B cell (primary cell): ENCODE data around the gene KIF22. TPM values are rescaled to one million over a fixed set of nuclear protein-coding genes. Genes with fewer than 3 reads are reported as not detected.
"Not testable (repeated sequence)": the region's sequence is repeated elsewhere in the genome, so short reads cannot be mapped to it uniquely, and the experiment has no call there.

ENCODE experiments used
- ATAC-seq: fragments of 200-7000 bp; cut with Tn5 transposase; one replicate; pipeline ENCODE4 v1.10.0; 2021; ENCODE audit warnings: low read depth, mild to moderate bottlenecking, moderate number of reproducible peaks, moderate library complexity
- CTCF ChIA-PET: fragments of 350-600 bp; sonication (Branson Sonifier 250); formaldehyde crosslinking; loops from one replicate; lab custom pipeline; 2021; ENCODE audit warnings: antibody characterized with exemption, inconsistent platforms; lab: Charles Lee
- POLR2A ChIA-PET: fragments of 350-600 bp; sonication (Branson Sonifier 250); formaldehyde crosslinking; loops from one replicate; lab custom pipeline; 2021; ENCODE audit warnings: antibody characterized with exemption; lab: Charles Lee
- DNase-seq: peaks from one replicate; pipeline ENCODE4 v3.0.0; 2013
- H2AFZ ChIP-seq: 2 replicates; pipeline ENCODE4 v1.6.1; 2012; ENCODE audit warnings: mild to moderate bottlenecking, low read depth, low read length; ENCODE audit not compliant: insufficient read depth, poor library complexity, severe bottlenecking
- H3K27ac ChIP-seq, 2 donors: 1 replicate in 1 of 2; 2 replicates in 1 of 2; pipeline ENCODE4 v1.5.1; 2012 to 2013; ENCODE audit warnings: low read length in 2 of 2, mild to moderate bottlenecking in 2 of 2, moderate library complexity in 1 of 2
- H3K27me3 ChIP-seq, 4 experiments: fragments of 200-600 bp in 1 of 4; sonication (generic) in 1 of 4; replicated peaks in 1 of 4; 1 replicate in 2 of 4; 2 replicates in 2 of 4; pipeline versions ENCODE4 v1.6.1 to v1.7.0; 2013 to 2016; ENCODE audit warnings: low read length in 3 of 4, mild to moderate bottlenecking in 2 of 4, mixed read lengths in 1 of 4, moderate library complexity in 1 of 4; ENCODE audit not compliant: insufficient read depth in 4 of 4, control insufficient read depth in 3 of 4; ENCODE audit errors: control extremely low read depth in 1 of 4
- H3K36me3 ChIP-seq, 2 experiments: replicated peaks in 1 of 2; 1 replicate in 1 of 2; 2 replicates in 1 of 2; pipeline versions ENCODE4 v1.6.1 to v1.7.1; 2013; ENCODE audit warnings: low read length in 1 of 2; ENCODE audit not compliant: insufficient read depth in 2 of 2, control insufficient read depth in 1 of 2; ENCODE audit errors: control extremely low read depth in 1 of 2, extremely low read depth in 1 of 2
- H3K4me1 ChIP-seq, 2 donors: fragments of 200-600 bp in 1 of 2; sonication (generic) in 1 of 2; 1 replicate in 1 of 2; 2 replicates in 1 of 2; pipeline versions ENCODE4 v1.5.1 to v1.6.1; 2013 to 2017; ENCODE audit warnings: low read length in 2 of 2; ENCODE audit not compliant: control insufficient read depth in 2 of 2, insufficient read depth in 2 of 2
- H3K4me2 ChIP-seq: replicated peaks from 2 replicates; pipeline ENCODE3; 2012; ENCODE audit warnings: mild to moderate bottlenecking, low read depth, low read length; ENCODE audit not compliant: poor library complexity, severe bottlenecking
- H3K4me3 ChIP-seq, 5 experiments: fragments of 200-600 bp in 1 of 5; sonication (generic) in 1 of 5; 1 replicate in 3 of 5; 2 replicates in 2 of 5; pipeline versions ENCODE4 v1.5.1 to v1.7.0; 2011 to 2016; ENCODE audit warnings: low read length in 4 of 5, mild to moderate bottlenecking in 4 of 5, low read depth in 2 of 5, control low read depth in 1 of 5, moderate library complexity in 1 of 5; ENCODE audit not compliant: insufficient read depth in 1 of 5; ENCODE audit errors: control extremely low read depth in 1 of 5, extremely low read depth in 1 of 5
- H3K79me2 ChIP-seq: fragments of 200-600 bp; sonication (generic); one replicate; pipeline ENCODE4 v1.6.0; 2016; ENCODE audit warnings: low read length; ENCODE audit not compliant: control insufficient read depth, insufficient read depth
- H3K9ac ChIP-seq: fragments of 200-600 bp; sonication (generic); 2 replicates; pipeline ENCODE4 v1.6.1; 2017; ENCODE audit warnings: mild to moderate bottlenecking, low read length, moderate library complexity
- H3K9me3 ChIP-seq, 3 donors: one replicate each; pipeline versions ENCODE4 v1.6.1 to v1.7.1; 2013; ENCODE audit warnings: low read length in 2 of 3; ENCODE audit not compliant: control insufficient read depth in 2 of 3, insufficient read depth in 1 of 3; ENCODE audit errors: control extremely low read depth in 1 of 3
- H4K20me1 ChIP-seq: 2 replicates; pipeline ENCODE4 v1.6.0; 2012; ENCODE audit warnings: mild to moderate bottlenecking, low read length; ENCODE audit not compliant: insufficient read depth, control insufficient read depth, poor library complexity, severe bottlenecking
- H3K27ac Mint-ChIP-seq: one replicate; pipeline ENCODE4 v1.8.0; 2021; ENCODE audit warnings: mixed read lengths
- H3K27me3 Mint-ChIP-seq: one replicate; pipeline ENCODE4 v1.8.0; 2021; ENCODE audit warnings: mixed read lengths
- H3K4me1 Mint-ChIP-seq: one replicate; pipeline ENCODE4 v1.8.0; 2021; ENCODE audit warnings: mixed read lengths
- H3K4me3 Mint-ChIP-seq: one replicate; pipeline ENCODE4 v1.8.0; 2021; ENCODE audit warnings: mixed read lengths
- H3K9me3 Mint-ChIP-seq: one replicate; pipeline ENCODE4 v1.8.0; 2022; ENCODE audit warnings: mixed read lengths; ENCODE audit not compliant: insufficient read depth
- EZH2 ChIP-seq: IDR thresholded peaks from 2 replicates; pipeline ENCODE4 v1.6.1; 2012; ENCODE audit warnings: borderline replicate concordance, low read depth, mild to moderate bottlenecking, moderate library complexity, low read length; ENCODE audit not compliant: insufficient read depth, poor library complexity, severe bottlenecking
- WGBS: methylation state at CpG from one replicate; pipeline ENCODE4 v1.1.5; 2013; ENCODE audit warnings: missing lambda C conversion rate; ENCODE audit not compliant: insufficient coverage; 5-methylcytosine and 5-hydroxymethylcytosine counted together
- intact Hi-C: fragments of 100-400 bp; cut with micrococcal nuclease; formaldehyde crosslinking; loops from one replicate; pipeline ENCODE4 v1.10.0; 2022
- polyA plus RNA-seq: library from polyadenylated mRNA; depleted of rRNA; stranded (reverse); fragments of >200 nt; gene quantifications from 2 replicates; pipeline ENCODE4 v1.2.3, GENCODE V29; 2012
- total RNA-seq, 2 donors: library from RNA; stranded (reverse); fragments of 120-200 nt in 1 of 2; gene quantifications; 1 replicate in 1 of 2; 2 replicates in 1 of 2; pipeline versions ENCODE4 v1.2.3 to v1.2.4, GENCODE V29; 2013 to 2022
- TF ChIP-seq, protein P1 (sequence below): fragments of 200-600 bp; IDR thresholded peaks from one replicate; pipeline ENCODE4 v1.8.0; 2022; ENCODE audit warnings: antibody characterized with exemption, mild to moderate bottlenecking

The KIF22 gene
- total and polyA plus RNA-seq, 2 donors (not counting 1 experiment from before 2014, with no cell fraction given) = 53.9 to 57.2 TPM

DNA sequence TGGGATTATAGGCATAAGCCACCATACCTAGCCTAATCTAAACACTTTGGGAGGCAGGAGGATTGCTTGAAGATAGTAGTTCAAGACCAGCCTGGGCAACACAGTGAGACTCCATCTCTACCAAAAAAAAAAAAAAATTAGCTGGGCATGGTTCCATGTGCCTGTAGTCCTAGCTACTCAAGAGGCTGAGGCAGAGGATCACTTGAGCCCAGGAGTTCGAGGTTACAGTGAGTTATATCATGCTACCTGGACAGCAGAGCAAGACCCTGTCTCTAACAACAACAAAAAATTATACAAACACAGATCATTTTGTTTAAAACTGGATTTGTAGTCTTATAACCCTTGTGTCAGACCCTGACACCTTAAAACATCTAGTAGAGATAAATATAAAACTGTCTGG, 37.0 kb upstream of the KIF22 start:
- H2AFZ ChIP-seq = no peak overlapping the region
- TF ChIP-seq, protein P1, sequence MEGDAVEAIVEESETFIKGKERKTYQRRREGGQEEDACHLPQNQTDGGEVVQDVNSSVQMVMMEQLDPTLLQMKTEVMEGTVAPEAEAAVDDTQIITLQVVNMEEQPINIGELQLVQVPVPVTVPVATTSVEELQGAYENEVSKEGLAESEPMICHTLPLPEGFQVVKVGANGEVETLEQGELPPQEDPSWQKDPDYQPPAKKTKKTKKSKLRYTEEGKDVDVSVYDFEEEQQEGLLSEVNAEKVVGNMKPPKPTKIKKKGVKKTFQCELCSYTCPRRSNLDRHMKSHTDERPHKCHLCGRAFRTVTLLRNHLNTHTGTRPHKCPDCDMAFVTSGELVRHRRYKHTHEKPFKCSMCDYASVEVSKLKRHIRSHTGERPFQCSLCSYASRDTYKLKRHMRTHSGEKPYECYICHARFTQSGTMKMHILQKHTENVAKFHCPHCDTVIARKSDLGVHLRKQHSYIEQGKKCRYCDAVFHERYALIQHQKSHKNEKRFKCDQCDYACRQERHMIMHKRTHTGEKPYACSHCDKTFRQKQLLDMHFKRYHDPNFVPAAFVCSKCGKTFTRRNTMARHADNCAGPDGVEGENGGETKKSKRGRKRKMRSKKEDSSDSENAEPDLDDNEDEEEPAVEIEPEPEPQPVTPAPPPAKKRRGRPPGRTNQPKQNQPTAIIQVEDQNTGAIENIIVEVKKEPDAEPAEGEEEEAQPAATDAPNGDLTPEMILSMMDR = no peak
- no peak for TF ChIP-seq EZH2
- POLR2A ChIA-PET = interaction anchor here (0.7 to 1.5 kb wide), 2 partner anchors 7 to 36 kb away, joined by 3 to 5 read pairs; partner anchors contain the start of gene C16orf54
- Mint-ChIP-seq H3K27ac (peak overlapping the region; percentile 15), H3K4me1 (peaks cover 22% of the 10 kb centered on the region), H3K27me3 (no peaks in the 10 kb centered on the region), H3K4me3 (no peak overlapping the region), H3K9me3 (no peaks in the 10 kb centered on the region)
- ATAC-seq (no peak), DNase-seq (no peak)
- no peak overlapping the region for H3K27ac ChIP-seq
- no peak overlapping the region for H3K4me3 ChIP-seq
- intact Hi-C loops = no loop called here
- no peaks in the 10 kb centered on the region for H3K27me3 ChIP-seq
- H4K20me1 ChIP-seq = no peaks in the 10 kb centered on the region
- H3K79me2 ChIP-seq = no peaks in the 10 kb centered on the region
- H3K9ac ChIP-seq = no peak overlapping the region
- CTCF ChIA-PET = interaction anchor here (0.7 to 1.4 kb wide), 4 partner anchors 10 to 49 kb away, joined by 3 to 4 read pairs (median 3); no protein-coding TSS in a partner anchor
- H3K4me1 ChIP-seq = peaks cover 10 to 27% of the 10 kb centered on the region in 2 donors
- H3K9me3 ChIP-seq = peaks cover 0 to 6% (median 1%) of the 10 kb centered on the region in 3 donors
- H3K36me3 ChIP-seq = peaks cover 0 to 8% of the 10 kb centered on the region in 2 experiments
- H3K4me2 ChIP-seq = no peak overlapping the region
- WGBS = 100% methylated on average over 1 of the region's 1 CpG

DNA sequence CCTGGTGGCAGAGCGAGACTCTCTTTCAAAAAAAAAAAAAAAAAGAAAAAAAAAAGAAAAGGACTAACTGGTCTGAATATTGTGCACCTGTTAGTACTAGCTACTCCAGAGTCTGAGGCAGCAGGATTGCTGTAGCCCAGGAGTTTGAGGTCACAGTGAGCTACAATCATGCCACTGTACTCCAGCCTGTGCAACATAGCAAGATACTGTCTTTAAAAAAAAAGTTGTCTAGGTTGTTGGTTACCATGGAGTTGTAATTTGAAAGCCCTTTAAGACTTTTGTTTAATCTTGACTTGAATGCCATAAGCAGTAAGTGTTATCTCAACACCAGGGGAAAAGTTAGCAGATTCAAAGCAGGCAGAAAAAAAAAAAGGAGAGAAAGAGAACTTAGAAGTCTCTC, 33.9 kb upstream of the KIF22 start:
- WGBS = no CpG with 5 or more reads among the region's 1 CpG
- CTCF ChIA-PET = interaction anchor here (1.2 to 1.3 kb wide), 2 partner anchors 27 to 33 kb away, joined by 4 read pairs; no protein-coding TSS in a partner anchor
- Histone ChIP-seq H3K27ac (no peak overlapping the region), H4K20me1 (no peaks in the 10 kb centered on the region), H3K4me2 (no peak overlapping the region), H3K79me2 (no peaks in the 10 kb centered on the region), H3K9me3 (peaks cover 0 to 1% (median 0%) of the 10 kb centered on the region in 3 donors), H3K9ac (no peak overlapping the region), H3K36me3 (no peaks in the 10 kb centered on the region), H2AFZ (no peak overlapping the region), H3K4me1 (peaks cover 10 to 27% of the 10 kb centered on the region in 2 donors), H3K27me3 (no peaks in the 10 kb centered on the region), H3K4me3 (no peak overlapping the region)
- no peak overlapping the region for H3K27ac Mint-ChIP-seq
- DNase-seq (no peak), ATAC-seq (no peak)
- POLR2A ChIA-PET = interaction anchor here (0.7 to 3.1 kb wide), 2 partner anchors 15 to 34 kb away, joined by 5 to 10 read pairs; partner anchors contain the start of gene KIF22
- H3K27me3 Mint-ChIP-seq = no peaks in the 10 kb centered on the region
- intact Hi-C loops = no loop called here
- H3K4me1 Mint-ChIP-seq = peaks cover 16% of the 10 kb centered on the region
- no peaks in the 10 kb centered on the region for H3K9me3 Mint-ChIP-seq
- no peak overlapping the region for H3K4me3 Mint-ChIP-seq
- TF ChIP-seq, protein P1 = no peak
- TF ChIP-seq EZH2 = no peak

DNA sequence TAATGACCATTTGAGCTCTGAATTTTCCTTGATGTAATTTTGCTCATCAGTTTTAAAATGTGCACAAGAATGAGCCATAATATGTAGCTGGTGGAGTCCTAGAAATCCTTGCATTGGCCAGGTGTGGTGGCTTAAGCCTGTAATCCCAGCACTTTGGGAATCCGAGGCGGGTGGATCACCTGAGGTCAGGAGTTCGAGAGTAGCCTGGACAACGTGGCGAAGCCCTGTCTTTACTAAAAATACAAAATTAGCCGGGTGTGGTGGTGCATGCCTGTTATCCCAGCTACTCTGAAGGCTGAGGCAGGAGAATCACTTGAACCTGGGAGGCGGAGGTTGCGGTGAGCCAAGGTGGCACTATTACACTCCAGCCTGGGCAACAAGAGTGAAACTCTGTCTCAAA, 33.5 kb upstream of the KIF22 start:
- H3K9ac ChIP-seq, H4K20me1 ChIP-seq, H3K4me3 Mint-ChIP-seq, ATAC-seq, H2AFZ ChIP-seq, H3K4me2 ChIP-seq, H3K9me3 Mint-ChIP-seq, DNase-seq, H3K79me2 ChIP-seq, H3K9me3 ChIP-seq, H3K27me3 Mint-ChIP-seq, H3K27me3 ChIP-seq, H3K27ac ChIP-seq, intact Hi-C loops, H3K4me3 ChIP-seq, H3K36me3 ChIP-seq: not testable (repeated sequence)
- peaks cover 15% of the 10 kb centered on the region for H3K4me1 Mint-ChIP-seq
- 100% methylated on average over 7 of the region's 8 CpGs for WGBS
- ChIA-PET POLR2A (interaction anchor here (0.7 to 3.1 kb wide), 2 partner anchors 33 to 77 kb away, joined by 4 to 10 read pairs; partner anchors contain the start of gene KIF22), CTCF (interaction anchor here (0.8 to 1.3 kb wide), 3 partner anchors 22 to 34 kb away, joined by 3 to 4 read pairs (median 4); no protein-coding TSS in a partner anchor)
- H3K4me1 ChIP-seq = peaks cover 10 to 30% of the 10 kb centered on the region in 2 donors
- H3K27ac Mint-ChIP-seq = peak overlapping the region; percentile 65
